CD4-positive, alpha-beta T cell treated with Interferon alpha-2 for 1 hour (primary cell): ENCODE results near the gene FBF1.

ENCODE experiments used
- DNase-seq, 2 donors: peaks; one replicate each; pipeline ENCODE4 v3.0.0-alpha.2; 2020 to 2022

Gene FBF1

GRCh38 chr17:75945211-75945610, 4.4 kb upstream of the FBF1 start:
- DNase-seq, result no peak

DNA sequence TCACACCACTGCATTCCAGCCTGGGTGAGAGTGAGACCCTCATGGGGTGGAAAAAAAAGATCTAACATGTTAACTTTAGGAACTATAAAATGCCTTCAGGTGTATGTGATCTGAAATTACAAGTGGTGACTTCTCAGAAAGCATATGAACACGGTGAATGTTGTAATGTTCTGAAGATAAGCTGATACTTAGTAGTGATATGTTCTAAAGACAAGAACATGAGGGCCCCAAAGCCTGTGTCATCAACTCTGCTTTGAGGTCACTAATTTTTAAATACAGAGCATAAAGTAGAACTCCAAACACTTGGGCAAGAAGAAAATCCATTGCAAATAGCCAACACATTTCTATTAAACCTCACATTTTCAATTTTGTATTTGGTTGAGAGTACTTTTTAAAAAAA, 2.6 kb upstream of the FBF1 start:
- no peak for DNase-seq

DNA sequence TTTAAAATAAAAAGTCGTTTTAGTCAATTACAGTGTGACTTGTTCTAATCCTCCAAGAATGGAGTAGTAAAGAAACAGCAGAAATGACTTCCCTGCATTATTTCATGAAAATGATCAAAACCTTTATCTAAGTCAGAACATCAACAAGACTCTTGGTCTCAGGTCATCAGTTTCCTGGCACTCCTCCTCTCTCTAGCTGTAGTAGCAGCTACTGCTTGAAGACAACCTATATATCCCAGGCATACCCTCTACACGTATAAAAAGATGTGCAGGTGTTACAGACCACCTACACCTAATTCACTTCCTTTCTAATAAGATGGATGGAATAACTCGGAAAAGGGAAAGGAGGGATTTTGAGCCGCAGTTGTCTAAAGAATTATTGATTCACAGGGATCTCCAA, 1.6 kb upstream of the FBF1 start:
- no peak for DNase-seq

- DNase-seq, result no peak
Observed at GRCh38 chr17:75941442-75941819, 589 bp upstream of the FBF1 start.

DNA sequence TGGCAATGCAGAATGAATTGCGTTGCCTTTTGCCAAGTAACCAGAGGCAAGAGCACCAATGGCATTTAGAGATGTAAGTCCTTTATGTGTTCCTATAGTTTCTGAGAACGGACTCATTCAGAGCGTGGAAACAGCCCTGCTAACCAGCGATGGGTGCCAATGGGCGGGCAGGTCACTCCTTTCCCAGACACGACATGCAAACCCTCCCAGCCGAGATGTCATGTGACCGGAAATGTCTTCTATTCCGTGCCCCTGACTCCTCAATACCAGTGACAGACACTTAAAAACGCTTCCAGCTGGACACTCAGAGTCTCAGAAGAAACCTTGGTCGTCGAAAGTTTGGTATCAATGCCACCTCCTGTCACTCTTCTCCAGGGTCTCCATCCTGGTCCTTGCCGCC, 3.2 kb downstream of the FBF1 start:
- no peak for DNase-seq

GRCh38 chr17:75933808-75934207, 7.0 kb downstream of the FBF1 start:
- no peak for DNase-seq

- no peak for DNase-seq
Observed at GRCh38 chr17:75932852-75933251, 8.0 kb downstream of the FBF1 start.

DNA sequence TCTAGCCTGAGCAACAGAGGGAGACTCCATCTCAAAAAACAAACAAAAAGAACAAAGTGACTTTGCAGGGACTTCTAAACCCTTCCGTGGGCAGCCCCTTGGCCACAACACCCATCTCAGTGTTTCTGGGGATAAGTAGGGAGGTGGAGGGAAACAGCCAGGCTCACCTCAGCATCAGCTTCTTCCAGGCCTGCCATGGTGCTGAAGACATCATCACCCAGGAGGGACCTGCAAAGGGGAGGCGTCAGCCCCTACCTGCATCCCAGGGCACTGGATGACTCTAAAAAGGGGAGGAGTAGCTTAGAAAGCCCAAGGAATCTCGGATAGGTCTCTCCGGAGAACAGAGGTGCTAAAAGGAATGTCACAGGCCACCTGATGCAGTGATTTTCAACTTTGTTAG, 9.8 kb downstream of the FBF1 start:
- DNase-seq, result no peak

DNA sequence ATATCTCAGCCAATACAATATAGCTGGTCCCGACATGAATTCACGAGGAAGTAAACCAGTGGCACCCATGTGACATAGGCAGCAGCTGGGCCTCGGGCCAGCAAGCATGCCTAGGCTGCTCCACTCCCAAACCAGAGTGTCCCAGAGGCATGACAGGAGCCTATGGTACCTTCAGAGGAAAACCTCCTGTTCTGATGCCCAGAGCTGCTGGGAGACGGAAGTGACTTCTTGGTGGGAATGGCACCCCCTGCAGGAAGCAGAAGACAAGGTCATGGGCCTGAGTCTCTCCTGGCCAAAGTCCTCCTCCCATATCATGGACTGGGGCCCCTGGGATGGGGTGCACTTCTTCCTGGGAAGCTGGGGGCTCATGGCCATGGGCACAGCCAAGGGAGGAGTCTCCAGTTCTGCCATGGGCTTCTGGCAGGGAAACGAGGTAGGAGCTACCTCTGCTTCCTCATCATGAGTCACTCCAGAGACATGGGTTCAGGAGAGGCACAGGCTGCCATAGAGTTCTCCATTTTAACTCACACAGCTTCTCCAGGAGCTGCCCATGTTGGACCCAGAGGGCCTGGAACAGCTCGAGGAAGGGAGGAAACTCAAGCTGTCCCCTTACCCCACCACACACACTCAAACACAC, 13.4 kb downstream of the FBF1 start:
- DNase-seq, result peak in 1 of 2 donors; percentile 7

- DNase-seq, result no peak
Observed at GRCh38 chr17:75926456-75926855, 14.4 kb downstream of the FBF1 start.

GRCh38 chr17:75925912-75926311, 14.9 kb downstream of the FBF1 start:
- no peak for DNase-seq

DNA sequence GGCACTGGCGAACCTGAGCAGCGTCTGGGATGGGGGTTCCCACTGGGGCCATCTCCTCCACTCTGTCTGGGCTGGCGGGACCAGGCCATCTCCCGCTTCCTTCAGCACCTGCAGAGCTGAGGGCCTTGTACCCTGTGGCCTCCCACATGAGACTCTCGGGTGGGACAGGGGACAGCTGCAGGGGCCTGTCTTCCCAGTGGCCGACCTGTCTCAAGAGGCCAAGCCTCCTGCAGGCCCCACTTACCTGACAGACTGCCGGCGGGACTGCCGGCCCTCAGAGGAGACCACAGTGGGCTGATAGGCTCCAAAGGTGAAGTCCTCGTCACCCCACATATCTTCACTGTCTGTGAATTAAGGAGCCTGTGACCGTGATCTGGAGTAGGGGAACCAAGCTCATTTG, 15.7 kb downstream of the FBF1 start:
- DNase-seq, result no peak

DNA sequence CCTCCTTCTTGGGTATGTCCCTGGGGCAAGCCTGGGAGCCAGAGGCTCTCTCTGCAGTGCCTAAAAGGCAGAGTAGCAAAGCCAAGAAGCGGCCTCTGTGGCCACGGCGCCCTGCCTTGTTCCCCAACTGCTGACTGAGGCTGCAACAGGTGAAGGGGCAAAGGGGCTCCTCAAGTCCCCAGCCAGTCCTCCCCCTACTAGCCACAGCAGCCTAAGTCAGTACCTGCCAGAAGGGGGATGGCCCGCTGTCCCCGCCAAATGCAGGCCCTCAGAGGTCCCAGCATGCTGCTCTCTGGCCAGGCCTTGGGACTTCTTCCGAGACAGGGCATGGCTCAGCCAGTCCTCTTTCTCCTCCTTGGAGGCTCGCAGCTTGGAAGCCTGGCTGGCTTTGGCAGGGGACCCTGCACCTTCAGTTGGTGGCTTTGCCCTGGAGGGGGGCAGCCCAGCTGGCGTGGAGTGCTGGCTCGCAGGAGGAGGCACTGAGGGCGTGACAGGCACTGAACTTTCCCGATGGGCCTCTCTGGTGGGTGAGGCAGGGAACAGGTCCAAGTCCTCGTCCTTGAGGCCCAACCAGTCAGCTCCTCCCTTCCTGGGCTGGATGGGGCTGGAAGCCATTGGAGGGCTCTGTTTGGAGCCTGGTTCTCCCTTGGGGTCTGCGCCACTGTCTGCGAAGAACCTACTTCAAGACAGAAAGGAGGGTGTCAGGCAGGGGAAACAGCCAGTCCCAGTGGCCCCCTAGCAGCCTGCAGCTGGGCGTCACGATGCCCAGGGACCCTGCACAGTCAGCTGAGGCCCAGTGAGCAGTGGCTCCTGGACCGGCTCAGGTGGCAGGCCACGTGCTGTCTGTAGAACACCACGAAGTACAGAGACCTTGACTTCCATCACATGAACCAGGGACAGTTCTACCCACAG, 17.6 kb downstream of the FBF1 start:
- DNase-seq, result no peak

DNA sequence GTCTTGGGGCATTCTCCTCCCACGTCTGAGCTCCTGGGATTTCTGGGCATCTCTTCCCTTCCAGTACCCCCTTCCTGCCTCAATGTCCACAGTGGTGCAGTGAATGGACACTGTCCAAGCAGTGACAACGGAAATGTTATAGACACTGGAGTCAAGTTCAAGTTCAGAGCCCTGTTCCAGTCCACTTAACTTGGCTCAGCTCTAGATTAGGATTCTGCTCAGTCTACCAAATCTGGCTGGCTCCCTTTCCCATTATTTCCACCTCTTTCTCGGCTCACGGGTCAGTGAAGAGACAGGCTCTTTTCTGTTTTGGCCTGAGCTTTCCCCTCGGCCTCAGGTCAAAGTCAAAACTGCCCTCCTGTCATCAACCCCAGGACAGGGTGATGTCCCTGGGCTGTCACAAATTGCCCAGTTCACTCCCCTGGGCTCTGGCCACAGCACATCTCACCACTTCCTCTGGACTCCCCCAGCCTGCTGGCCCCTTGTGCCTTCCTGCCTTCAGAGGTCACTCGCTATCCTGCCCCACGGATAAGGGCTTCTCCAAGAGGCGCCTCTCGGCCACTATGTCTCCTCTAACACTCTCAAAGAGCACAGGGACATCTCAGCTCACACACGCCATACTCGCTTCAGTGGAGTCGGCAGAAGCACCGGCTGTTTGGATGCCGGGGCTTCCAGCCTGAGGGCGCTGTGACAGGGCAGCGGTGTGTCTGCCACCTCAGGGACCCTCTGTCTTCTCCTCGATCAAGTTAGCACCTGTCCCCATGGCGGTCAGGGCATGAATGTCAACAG, 18.5 kb downstream of the FBF1 start:
- no peak for DNase-seq

- no peak for DNase-seq
Observed at GRCh38 chr17:75921596-75921995, 19.2 kb downstream of the FBF1 start.

DNA sequence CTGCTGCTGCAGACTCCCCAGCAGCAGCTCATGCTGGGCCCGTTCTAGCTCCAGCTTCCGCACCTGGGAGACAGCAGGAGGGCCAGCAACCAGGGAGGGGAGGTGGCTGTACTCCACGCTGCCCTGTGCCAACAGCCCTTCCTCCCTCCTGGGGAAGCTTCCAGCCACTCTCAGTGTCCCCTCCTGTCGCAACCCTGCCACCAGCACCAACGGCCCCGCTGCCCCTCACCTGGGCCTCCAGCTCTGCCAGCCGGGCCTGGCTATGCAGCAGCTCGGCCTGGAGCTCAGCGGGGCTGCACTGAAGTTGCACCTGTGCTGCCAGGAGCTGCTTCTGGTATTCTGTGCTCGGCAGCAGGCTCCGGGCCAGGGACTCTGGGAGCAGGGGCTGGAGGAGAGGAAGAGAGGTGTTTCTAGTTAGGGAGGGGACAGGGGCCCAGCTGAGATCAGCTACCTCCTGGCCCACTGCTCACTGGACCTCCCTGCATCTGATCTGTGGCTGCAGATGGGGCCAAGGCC, 20.7 kb downstream of the FBF1 start:
- no peak for DNase-seq

GRCh38 chr17:75919611-75920010, 21.2 kb downstream of the FBF1 start:
- DNase-seq, result no peak

GRCh38 chr17:75917917-75918445, 22.9 kb downstream of the FBF1 start:
- DNase-seq, result no peak

DNA sequence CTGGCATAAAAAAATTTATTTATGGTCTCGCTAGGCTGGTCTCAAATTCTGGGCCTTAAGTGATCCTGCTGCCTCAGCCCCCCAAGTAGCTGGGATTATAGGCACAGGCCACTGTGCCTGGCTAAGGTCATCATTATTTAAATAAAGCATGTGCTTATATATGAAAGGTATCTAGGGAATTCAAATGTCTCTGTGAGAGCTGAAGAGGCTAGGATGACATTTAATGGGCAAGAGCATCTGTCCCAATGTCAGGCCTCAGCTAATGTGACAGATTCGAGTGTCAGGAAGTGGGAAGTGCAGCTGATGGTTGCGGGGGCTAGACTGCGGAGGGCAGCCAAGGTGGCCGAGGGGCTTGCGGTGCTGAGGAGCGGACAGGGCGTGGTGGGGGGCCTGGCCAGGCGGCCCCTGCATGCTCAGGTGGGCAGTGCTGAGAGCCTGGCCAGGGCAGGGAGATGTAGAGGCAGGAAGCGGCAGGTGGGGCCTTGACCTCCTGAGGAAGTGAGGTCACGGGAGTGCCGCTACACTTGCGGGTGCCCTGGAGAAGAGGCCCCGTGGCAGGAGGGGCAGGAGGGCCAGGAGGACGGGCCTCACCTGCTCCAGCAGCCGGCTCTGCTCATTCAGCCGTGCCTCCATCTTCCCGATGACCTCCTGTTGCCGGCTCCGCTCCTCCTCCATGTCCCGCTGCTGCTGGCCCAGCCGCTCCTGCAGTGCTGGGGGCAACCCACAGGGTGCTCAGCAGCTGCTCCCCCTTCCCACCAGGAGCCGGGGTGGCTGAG, 23.5 kb downstream of the FBF1 start:
- DNase-seq, result no peak

DNA sequence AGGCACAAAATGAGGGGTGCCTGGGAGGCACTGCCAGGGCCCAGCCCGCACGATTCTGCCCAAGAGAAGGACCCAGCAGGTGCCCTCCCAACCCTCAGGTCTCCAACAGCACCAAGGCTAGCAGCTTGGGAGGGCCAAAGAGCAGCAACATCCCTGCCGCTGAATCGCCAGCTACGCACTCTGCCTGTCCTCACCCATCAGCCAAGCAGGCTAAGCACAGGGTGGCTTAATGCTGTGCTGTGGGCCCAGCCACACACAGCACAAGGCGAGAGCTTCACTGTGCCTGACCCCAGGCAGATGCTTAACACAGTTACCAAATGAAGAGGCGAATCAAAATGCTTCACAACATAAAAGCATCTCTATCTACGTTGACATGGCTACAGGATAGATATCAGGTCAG, 25.6 kb downstream of the FBF1 start:
- DNase-seq, result no peak

- no peak for DNase-seq
Observed at GRCh38 chr17:75914643-75915267, 26.1 kb downstream of the FBF1 start.
